Mucosa of descending colon (tissue), 3 donors: ENCODE results near the gene ZNF573. TPM values are rescaled to one million over a fixed set of nuclear protein-coding genes. Genes with fewer than 3 reads are reported as not detected.

Experiments used
- ATAC-seq: fragments of 200-7000 bp; cut with Tn5 transposase; one replicate; pipeline ENCODE4 v1.9.1; 2020; ENCODE audit warnings: mild to moderate bottlenecking, moderate library complexity
- DNase-seq, 3 donors: peaks; one replicate each; pipeline ENCODE4 v3.0.0-alpha.2; 2020
- H3K36me3 ChIP-seq: fragments of 200-600 bp; one replicate; pipeline ENCODE4 v1.8.0; 2021; ENCODE audit warnings: low read depth, mild to moderate bottlenecking
- H3K4me1 ChIP-seq: fragments of 200-600 bp; one replicate; pipeline ENCODE4 v1.8.0; 2021; ENCODE audit warnings: low read depth, mild to moderate bottlenecking
- H3K4me3 ChIP-seq: fragments of 200-600 bp; one replicate; pipeline ENCODE4 v1.8.0; 2021; ENCODE audit warnings: mild to moderate bottlenecking
- H3K9me3 ChIP-seq: fragments of 200-600 bp; one replicate; pipeline ENCODE4 v1.8.0; 2021; ENCODE audit warnings: mild to moderate bottlenecking
- intact Hi-C, 2 donors: fragments of 100-400 bp; cut with DNase I in 1 of 2; cut with micrococcal nuclease in 1 of 2; formaldehyde crosslinking; loops; one replicate each; pipeline versions ENCODE4 v1.11.0 to v1.11.1; 2022; cut with DNase I, micrococcal nuclease
- total RNA-seq, 3 donors: library from RNA; stranded (reverse); fragmentation: NEBNext Ultra II Directional in 2 of 3; extraction: Animal tissue kit (Norgen Biotek cat#: 25700) in 2 of 3; gene quantifications; one replicate each; pipeline versions ENCODE4 v1.2.1 to v1.2.4, GENCODE V29; 2021 to 2023
- TF ChIP-seq, protein P1 (sequence below): fragments of 200-600 bp; IDR thresholded peaks from one replicate; pipeline ENCODE4 v1.8.0; 2022; ENCODE audit warnings: antibody characterized with exemption, mild to moderate bottlenecking
- donor health status: DM: no; HTN: no; CAD: no; lungs with moderate emphysema.
- donor health status: DM: no; HTN: no; CAD: no.
- donor health status: DM: no; HTN: yes; CAD: no.

The ZNF573 gene
- total RNA-seq, 3 donors from 2014 or later, result 5.4 to 13.1 (median 6.4) TPM

- TF ChIP-seq, protein P1, sequence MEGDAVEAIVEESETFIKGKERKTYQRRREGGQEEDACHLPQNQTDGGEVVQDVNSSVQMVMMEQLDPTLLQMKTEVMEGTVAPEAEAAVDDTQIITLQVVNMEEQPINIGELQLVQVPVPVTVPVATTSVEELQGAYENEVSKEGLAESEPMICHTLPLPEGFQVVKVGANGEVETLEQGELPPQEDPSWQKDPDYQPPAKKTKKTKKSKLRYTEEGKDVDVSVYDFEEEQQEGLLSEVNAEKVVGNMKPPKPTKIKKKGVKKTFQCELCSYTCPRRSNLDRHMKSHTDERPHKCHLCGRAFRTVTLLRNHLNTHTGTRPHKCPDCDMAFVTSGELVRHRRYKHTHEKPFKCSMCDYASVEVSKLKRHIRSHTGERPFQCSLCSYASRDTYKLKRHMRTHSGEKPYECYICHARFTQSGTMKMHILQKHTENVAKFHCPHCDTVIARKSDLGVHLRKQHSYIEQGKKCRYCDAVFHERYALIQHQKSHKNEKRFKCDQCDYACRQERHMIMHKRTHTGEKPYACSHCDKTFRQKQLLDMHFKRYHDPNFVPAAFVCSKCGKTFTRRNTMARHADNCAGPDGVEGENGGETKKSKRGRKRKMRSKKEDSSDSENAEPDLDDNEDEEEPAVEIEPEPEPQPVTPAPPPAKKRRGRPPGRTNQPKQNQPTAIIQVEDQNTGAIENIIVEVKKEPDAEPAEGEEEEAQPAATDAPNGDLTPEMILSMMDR, result no peak
- no peak for ATAC-seq
- no peak overlapping the region for H3K4me3 ChIP-seq
- H3K36me3 ChIP-seq, result no peaks in the 10 kb centered on the region
- no peaks in the 10 kb centered on the region for H3K9me3 ChIP-seq
- no peak for DNase-seq
- peaks cover 13% of the 10 kb centered on the region for H3K4me1 ChIP-seq
- intact Hi-C loops, result no loop called here
Observed at GRCh38 chr19:37716140-37716539, 63.2 kb downstream of the ZNF573 start.

- Histone ChIP-seq H3K36me3 (no peaks in the 10 kb centered on the region), H3K4me3 (no peak overlapping the region), H3K9me3 (no peaks in the 10 kb centered on the region), H3K4me1 (no peaks in the 10 kb centered on the region)
- TF ChIP-seq, protein P1, result no peak
- intact Hi-C loops, result no loop called here
- ATAC-seq (no peak), DNase-seq (no peak)
Observed at GRCh38 chr19:37706052-37706605, 73.3 kb downstream of the ZNF573 start.

GRCh38 chr19:37699057-37699456 lies 80.3 kb downstream of the ZNF573 start:
- peaks cover 2% of the 10 kb centered on the region for H3K9me3 ChIP-seq
- no peak overlapping the region for H3K4me3 ChIP-seq
- peaks cover 8% of the 10 kb centered on the region for H3K36me3 ChIP-seq
- DNase-seq (no peak), ATAC-seq (no peak)
- TF ChIP-seq, protein P1, result no peak
- H3K4me1 ChIP-seq, result no peaks in the 10 kb centered on the region
- intact Hi-C loops, result no loop called here

- TF ChIP-seq, protein P1, result no peak
- intact Hi-C loops, result no loop called here
- H3K4me1 ChIP-seq, result no peaks in the 10 kb centered on the region
- peaks cover 8% of the 10 kb centered on the region for H3K36me3 ChIP-seq
- ATAC-seq (no peak), DNase-seq (no peak)
- no peak overlapping the region for H3K4me3 ChIP-seq
- H3K9me3 ChIP-seq, result peaks cover 2% of the 10 kb centered on the region
Observed at GRCh38 chr19:37698216-37698615, 81.2 kb downstream of the ZNF573 start.

- Histone ChIP-seq H3K36me3 (peaks cover 8% of the 10 kb centered on the region), H3K4me1 (no peaks in the 10 kb centered on the region), H3K9me3 (peaks cover 2% of the 10 kb centered on the region), H3K4me3 (no peak overlapping the region)
- intact Hi-C loops, result no loop called here
- ATAC-seq (no peak), DNase-seq (no peak)
- TF ChIP-seq, protein P1, result no peak
Observed at GRCh38 chr19:37695144-37695899, 84.1 kb downstream of the ZNF573 start.
